M059J (cell line): ENCODE data around the gene TRIM10. TPM values are rescaled to one million over a fixed set of nuclear protein-coding genes. Genes with fewer than 3 reads are reported as not detected.
A peak's percentile ranks its signal among the peaks of the same experiment; 100 is the strongest.

Experiments
- DNase-seq: peaks from one replicate; pipeline ENCODE4 v3.0.0-alpha.2; 2012; ENCODE audit warnings: low read depth
- total RNA-seq: library from RNA; depleted of rRNA; stranded (reverse); fragments of >200 nt; shearing (Covaris generic); gene quantifications from 2 replicates; pipeline ENCODE4 v1.2.3, GENCODE V29; 2014; rRNA removed

The TRIM10 gene, protein sequence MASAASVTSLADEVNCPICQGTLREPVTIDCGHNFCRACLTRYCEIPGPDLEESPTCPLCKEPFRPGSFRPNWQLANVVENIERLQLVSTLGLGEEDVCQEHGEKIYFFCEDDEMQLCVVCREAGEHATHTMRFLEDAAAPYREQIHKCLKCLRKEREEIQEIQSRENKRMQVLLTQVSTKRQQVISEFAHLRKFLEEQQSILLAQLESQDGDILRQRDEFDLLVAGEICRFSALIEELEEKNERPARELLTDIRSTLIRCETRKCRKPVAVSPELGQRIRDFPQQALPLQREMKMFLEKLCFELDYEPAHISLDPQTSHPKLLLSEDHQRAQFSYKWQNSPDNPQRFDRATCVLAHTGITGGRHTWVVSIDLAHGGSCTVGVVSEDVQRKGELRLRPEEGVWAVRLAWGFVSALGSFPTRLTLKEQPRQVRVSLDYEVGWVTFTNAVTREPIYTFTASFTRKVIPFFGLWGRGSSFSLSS
- not detected in 2 replicates for total RNA-seq

DNA sequence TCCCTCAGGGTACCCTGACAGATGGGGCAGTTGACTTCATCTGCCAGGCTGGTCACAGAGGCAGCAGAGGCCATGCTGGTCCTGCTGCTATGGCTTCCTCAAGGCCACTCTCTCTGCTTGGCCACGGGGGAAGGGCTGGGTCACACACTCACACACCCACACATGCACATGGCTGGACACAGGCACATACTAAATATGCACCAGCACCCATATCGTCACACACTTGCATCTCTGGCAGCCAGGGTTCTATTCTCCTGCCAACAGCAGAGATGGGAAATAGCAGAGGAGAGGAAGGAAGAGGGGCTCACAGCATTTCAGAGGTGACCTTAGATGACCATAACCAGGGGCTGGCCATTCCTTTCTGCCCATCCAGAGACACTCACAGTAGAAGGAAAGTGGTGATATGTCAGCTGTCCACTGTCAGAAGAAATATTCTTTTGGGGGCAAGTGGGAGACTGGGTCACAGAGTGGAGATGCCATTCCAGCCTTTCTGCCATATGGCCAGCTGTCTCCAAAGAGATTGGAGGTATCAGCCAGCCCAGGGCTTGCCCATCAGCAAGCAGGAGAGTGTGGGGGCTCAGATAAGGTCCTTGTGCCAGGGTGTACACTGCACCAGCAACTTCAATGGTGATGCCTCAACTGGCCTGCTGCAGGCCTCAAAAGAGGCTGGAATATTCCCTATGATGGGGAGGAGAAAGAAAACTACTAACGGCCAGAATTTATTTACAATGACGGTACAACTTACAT, at the start of gene TRIM10:
Gene TRIM10 (minus strand): TSS at position 427 of the 747 bp plus-strand sequence. CDS start 353 bp downstream, at position 74.
- no peak for DNase-seq

DNA sequence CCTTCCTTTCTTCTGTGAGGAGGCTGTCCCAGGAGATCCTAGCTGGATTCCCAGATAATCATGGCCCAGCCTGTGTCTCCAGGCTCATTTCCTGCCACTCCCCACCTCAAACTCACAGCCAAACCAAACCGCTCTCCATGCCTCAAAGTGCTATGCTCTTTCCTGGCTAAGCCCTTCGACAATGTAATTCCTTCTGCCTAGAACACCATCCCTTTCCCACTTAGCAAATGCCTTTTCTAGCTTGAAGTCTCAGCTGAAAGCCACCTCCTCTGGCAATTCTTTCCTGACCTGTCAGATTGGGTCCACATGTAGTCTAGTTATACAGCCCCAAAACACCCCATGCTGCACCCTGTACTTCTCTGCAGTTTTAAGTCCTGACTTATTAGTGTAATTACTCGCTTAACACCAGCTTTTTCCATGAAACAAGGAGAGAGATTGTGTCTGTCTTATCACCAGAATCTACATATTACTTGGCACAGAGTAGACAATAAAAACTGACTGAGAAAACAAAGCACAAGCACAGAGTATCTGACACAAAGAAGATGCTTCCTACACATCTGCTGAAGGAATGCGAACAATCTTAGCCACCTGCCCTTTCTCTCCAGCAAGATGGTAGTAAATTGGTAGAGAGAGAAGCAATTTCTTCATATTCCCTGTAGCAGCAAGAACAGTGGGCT, 46.7 kb upstream of the TRIM10 start:
- DNase-seq = peak; percentile 37

DNA sequence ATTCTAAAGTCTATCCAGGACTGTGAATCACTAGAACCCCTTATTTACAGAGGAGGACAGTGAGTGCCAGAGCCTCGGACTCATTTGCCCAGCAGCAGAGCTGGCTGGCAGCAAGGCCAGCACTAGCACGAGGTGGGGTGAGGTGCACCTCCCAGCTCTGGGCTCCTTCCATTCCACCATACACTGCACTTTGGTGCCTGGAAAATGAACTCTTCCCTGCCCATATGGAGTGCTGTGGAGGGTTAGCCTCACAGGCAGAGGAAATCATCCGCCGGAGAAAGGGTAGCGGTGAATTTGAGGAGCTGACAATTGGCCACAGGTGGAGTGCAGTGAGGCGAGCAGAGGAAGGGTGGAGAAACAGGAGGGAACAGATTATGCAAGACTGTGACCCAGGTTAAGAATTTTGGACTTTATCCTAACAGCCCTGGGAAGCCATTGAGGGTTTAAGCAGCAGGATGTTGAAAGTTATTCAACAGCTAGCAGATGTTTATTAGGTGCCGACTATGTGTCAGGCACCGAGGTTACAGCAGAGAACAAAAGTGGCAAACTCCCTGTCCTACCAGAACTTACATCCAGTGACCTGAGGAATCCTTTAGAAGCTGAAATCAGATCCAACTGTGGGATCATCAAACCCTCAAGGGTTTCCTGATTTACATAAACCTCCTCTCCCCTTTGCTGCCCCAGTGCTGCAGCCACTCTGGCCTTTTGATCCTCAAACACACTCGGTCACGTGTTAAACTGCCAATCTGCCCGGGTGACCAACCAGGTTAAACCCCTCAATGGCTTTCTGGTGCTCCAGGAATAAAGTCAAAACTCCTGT, 46.0 kb upstream of the TRIM10 start:
- DNase-seq = peak; percentile 66

DNA sequence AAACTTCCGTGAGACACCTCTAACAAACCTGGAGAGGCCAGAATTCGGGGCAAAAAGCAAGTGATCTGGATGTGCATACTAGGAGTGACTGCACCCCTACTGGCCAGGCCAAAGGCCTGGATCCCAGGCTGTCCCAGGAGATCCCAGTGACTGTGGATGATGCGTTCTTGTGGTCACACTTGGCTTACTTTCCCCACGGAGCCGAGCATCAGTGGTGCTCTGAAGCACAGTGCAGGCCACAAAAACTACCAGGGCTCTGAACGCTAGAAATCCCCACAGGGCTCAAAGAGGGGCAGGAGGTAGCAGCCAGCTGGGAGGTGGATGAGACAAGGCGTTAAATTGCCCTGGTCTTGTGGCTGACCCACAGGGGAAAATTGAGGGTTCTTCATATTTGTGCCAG, 45.1 kb upstream of the TRIM10 start:
- DNase-seq = peak; percentile 66

DNA sequence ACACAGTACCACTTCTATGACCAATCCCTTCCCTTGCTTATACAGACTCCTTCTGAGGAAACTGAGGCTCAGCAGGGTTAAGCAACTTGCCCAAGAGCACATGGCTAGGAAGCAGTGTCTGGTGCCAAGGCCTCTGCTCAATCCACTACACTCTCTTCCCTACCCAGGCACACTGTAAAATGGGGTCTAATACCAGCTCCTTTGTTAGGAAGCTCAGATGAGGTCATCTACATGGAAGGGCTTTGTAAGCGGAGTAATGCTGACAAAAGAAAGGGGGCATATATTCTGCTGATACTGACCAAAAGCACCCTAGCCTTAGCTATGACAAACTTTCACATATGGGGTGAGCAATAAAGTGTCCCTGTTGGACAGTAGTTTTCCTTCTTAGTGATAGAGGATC, 43.1 kb upstream of the TRIM10 start:
- DNase-seq = no peak

DNA sequence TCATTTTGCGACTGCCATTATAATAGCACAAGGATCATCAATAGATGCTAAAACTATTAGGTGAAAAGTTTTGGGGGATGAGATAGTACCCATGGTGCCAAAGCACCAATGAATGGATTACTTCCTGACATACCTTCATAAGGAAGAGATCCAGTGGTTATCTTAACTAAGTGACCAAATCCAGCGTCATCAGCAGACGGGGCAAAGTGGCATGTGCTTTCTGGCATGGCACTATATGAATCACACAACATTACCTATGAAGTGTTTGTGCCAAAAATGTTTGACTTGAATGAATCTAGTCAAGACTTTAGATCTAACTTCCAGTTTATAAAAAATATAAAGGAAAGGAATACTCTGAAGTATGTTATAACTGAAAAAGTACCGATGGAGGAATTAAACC, 41.4 kb upstream of the TRIM10 start:
- no peak for DNase-seq

DNA sequence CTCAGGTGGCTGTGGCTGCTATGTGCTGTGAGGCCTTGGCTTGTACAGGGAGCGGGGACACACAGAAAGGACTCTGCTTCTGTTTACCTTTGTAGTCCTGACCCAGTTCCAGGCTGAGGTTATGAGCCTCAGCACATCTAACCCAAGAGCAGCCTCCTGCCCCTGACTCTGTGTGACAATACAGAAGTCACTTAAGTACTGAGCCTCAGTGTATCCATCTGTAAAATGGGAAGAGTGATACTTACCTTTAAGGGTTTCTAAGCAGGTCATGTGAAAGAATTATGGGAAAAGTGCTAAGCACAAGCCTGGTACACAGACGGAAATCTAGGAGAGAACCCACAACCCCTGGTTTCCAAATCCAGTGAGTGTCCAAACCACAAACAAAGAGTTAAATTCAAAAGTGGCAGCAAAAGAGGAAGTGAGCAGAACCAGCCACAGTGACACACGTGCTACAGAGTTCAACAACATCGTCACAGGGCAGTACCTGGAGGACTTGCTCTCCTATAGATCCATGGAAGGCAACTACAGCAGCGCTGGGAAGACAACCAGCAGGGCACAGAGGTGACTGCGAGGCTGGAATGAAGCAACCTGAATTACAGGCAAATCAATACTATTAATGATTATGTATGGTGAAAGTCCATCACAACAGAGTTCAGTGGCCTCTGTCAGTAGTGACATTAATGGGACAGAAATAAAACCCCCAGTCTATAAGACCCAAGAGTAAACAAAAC, 39.7 kb upstream of the TRIM10 start:
- DNase-seq = no peak

DNA sequence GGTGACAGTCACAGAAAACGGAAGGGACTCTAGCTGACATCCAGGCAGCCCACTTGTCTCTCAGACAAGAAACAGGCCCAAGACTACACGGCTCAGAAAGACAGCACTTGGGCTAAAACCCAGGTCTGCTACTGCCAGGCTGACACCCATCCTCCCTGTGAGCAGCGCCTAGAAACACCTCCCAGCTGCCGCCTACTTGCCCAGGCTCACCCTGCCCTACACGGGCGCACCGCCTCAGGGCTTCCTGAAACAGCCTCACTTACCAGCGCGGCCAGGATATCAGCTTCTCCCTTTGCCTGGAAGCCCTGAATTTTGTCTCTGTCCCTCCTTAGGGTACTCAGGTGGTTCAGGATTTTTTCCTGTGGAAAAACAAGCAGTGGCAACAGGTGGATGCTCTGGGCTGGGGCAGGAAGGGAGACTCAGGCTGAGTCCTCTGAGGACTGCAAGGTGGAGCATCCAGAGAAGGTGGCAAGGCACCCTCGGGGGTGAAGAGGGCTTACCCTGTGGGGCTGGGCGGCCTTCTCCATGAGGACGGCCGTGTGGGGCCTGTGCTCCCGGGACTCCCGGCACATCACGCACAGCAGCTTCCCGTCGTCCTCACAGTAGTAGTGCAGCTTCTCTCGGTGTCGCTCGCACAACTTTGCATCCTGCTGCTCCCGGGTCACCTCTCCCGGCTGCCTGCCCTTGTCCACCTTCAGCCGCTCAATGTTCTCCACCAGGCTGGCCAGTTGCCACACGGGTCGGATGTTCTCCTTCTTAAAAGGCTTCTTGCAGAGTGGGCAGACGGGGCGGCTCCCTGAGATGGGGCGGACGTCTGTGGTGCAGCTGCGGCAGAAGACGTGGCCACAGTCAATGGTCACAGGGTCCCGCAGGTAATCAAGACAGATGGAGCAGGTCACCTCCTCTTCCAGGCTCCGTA, 37.4 kb upstream of the TRIM10 start:
- DNase-seq = no peak

DNA sequence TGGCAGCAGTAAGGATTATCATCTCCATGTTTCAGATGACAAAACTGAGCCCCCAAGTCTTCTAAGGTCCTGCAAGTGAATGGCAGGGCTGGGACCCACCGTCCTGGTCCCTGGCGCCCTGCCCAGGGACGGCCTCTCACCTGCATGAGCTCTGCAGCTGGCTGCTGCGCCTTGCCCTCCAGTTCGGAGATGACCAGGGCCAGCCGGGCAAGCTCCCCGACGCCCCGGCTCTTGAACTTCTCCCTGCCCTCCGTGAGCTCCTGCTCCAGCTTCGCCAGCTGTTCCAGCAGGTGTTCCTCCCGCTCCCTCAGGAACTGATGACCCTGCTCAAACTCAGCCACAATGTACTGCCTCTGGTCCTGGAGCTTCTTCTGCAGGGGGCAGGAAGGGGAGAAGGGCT, 35.4 kb upstream of the TRIM10 start:
- no peak for DNase-seq

DNA sequence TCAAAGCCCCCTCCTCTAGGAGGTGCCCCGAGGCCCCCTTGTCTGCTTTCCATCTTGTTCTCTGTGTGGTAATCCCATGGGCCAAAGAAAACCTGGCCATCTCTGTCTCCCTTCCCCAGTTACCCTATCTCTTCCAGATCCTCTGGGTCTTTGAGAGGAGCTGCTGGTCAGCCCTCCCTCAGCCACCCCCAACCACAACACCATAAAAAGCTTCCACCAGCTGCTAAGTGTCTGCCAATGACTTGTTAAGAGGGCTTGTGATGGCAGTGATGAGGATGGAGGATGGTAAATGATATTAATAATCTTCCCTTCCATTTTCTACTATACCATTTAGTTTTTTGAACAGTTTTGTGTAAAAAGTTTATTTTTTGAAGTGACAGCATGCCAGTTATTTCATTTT, 34.9 kb upstream of the TRIM10 start:
- no peak for DNase-seq

DNA sequence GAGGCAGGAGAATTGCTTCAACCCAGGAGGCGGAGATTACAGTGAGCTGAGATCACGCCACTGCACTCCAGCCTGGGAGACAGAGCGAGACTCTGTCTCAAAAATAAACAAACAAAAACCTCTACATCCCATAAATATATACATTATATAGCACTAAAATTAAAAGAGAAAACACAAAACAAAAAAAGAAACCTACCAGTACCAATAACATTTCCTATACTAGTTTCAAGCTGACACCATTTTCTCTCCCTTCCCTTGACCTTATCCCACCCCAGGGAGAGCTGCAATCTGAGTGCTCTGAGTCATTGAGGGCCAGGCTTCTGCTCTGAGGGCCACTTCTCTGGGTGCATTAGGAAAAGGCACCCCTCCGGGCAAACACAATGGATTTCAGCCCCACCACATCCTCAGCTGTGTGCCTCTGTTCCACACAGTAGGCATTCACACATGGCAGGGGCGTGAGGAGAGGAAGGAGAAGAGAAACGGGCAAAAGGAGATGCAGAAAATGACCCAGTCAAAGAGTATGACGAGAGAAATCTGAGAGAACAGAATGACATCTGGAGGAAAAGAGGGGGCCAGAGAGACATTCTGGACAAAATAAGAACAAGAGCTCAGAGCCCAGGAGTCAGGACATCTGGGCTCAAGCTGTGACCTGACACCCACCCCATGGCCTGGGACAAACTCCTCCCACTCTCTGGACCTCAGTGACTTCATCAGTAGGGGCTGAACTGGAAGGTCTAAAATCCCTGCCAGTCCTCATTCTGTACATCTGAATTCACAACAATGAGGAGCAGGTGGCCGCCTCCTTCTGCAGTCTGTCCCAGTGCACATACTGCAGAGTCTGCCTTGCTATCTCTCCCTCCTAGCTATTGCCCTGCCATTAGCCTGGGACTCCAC, 34.0 kb upstream of the TRIM10 start:
- no peak for DNase-seq

DNA sequence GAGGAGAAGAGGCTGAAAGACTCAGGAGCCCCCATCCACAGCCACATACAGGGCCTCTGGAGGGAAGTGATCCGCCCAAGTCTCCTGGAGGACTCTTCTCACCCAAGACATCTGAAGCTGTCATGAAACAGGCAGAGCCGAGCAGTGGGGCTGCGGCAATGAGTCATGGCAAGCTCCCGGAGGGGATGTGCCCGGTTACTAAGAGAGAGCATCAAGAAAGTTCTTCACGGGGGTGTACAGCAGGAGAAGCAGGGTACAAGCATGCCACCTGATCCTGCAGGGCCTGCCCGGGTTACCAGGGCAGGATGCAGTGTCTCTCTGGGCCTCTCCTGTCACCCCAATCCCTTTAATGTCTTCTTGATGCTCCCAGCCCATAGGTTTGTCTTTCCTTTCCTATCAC, 31.1 kb upstream of the TRIM10 start:
- DNase-seq = no peak

DNA sequence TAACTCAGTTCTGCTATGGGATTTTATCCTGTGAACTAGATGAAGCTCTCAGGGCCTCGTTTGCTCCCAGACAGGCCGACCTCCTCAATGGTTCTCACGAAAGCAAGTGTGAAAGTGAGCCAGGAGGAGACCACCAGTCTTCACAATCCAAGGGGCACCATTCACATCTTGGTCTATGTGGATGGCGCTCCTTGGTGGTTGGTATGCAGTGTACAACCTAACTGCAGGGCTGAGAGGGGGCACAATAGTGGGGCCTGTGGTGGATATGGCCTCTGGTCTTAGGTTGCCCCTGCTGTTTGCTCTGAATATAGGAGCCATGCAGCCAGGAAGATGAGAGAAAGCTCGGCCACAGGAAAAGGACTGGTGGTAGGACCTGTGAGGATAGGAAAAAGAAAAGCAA, 27.5 kb upstream of the TRIM10 start:
- DNase-seq = no peak

DNA sequence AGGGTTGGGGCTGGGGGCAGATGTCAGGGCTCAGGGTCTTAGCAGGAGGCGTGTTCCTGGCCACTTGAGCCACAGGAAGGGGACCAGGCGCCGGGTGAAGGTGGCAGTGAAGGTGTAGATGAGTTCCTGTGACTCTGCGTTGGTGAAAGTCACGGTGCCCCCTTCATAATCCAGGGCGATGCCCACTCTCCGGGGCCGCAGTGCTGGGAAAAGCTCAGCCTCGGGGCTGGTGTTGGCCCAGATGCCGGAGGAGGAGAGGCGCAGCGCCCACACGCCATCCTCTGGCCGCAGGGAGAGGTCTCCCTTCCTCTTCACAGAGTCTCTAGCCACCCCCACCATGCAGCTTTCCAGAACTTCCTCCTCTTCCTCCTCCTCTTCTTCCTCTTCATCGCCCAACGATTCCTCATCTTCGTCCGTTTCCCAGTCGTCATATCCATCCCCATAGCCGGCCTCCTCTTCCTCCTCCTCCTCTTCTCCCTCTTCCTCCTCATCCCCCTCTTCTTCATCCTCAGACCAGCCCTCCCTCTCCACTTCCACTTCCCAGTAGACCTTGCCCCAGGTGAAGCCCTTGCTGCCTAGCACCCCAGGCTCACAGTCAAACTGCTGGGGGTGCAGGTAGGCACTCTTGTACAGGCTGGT, 25.0 kb upstream of the TRIM10 start:
- DNase-seq = no peak

DNA sequence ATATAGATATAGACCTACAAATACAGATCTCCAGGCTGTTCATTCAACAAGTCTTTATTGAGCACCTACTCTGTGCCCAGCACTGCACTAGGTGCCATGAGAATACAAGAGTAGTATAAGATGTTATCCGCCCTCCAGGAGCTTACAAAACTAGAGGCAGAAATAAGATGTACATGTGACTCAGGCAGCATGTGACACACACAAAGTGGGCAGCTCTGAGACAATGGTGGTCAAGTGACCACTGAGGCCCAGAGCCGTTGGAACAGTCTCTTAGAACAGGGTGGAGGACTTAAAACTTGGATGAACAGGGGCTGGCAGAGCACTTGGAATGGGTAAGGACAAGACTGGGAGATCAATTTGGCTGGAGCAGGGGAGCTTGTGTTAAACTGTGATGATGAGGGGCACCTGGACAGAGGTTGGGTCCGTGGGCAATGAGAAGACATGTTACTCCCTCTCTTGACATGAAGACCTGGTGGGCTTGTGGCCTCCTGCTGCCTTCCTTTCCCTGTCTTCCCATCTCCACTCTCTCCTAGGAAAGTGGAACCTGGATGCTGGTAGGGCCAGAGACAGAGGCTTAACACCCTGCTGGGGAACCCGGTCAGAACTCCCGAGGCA, 23.5 kb upstream of the TRIM10 start:
- DNase-seq = no peak

DNA sequence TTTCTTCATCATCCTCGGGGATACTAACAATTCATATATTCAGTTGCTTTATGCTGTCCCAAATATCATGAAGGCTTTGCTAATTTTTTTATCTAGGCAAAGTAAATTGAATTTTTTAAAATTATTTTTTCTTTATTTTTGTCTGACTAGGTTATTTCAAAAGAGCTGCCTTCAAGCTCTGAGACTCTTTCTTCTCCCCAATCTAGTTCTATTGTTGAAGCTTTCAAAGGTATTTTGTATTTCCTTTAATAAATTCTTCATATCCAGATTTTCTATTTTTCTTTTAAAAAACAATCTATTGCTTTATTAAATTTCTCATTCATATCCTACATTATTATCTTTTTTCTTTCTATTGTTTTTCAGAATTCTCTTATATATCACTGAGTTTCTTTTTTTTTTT, 19.1 kb upstream of the TRIM10 start:
- no peak for DNase-seq

DNA sequence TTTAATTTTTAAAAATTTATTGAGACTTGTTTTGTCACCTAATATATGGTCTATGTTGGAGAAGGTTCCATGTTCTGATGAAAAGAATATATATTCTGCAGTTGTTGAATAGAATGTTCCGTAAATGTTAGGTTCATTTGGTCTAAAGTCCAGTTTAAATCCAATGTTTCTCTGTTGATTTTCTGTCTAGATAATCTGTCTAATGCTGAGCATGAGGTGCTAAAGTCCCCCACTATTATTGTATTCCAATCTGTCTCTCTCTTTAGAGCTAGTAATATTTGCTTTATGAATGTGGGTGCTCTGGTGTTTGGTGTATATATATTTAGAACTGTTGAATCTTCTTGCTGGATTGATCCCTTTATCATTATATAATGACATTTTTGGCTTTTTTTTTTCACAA, 17.8 kb upstream of the TRIM10 start:
- DNase-seq = no peak

DNA sequence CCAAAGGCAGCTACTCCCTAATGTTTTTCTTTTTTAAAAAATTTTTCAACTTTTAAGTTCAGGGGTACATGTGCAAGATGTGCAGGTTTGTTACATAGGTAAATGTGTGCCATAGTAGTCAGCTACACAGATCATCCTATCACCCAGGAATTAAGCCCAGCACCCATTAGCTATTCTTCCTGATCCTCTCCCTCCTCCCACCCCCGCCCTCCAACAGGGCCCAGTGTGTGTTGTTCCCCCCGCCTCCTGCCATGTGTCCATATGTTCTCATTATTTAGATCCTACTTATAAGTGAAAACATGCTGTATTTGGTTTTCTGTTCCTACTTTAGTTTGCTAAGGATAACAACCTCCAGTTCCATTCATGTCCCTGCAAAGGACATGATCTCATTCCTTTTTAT, 14.8 kb upstream of the TRIM10 start:
- DNase-seq = no peak
